NCI-H2227 (cell line): ENCODE measurements around the gene RNF41.
"Not testable (repeated sequence)": the region's sequence is repeated elsewhere in the genome, so short reads cannot be mapped to it uniquely, and the experiment has no call there.

ENCODE experiments used
- DNase-seq: peaks from one replicate; lab custom pipeline; 2025; ENCODE audit not compliant: unreplicated experiment; lab: John Stamatoyannopoulos, UW

Gene RNF41

GRCh38 chr12:56213878-56214277 is 7.8 kb downstream of the RNF41 start:
- DNase-seq, result no peak

DNA sequence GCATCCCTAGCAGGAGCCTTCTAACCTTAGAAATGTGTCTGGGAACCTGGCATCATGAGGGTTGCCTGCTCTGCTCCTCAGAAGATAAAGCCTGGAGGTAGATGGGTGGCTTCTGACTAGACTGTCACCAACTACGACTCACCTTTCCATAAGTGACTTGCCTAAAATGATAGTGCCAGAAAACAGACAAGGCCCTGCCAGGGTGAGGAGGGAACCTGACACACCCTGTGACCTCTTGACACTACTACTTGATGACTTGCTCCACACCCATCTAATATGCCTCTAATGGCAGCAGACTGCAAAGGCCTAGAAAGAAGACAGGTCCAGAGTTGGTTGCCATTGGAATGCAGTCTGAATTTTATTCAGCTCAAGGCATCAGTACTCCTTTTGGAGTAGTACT is 9.4 kb downstream of the RNF41 start:
- DNase-seq, result no peak

DNA sequence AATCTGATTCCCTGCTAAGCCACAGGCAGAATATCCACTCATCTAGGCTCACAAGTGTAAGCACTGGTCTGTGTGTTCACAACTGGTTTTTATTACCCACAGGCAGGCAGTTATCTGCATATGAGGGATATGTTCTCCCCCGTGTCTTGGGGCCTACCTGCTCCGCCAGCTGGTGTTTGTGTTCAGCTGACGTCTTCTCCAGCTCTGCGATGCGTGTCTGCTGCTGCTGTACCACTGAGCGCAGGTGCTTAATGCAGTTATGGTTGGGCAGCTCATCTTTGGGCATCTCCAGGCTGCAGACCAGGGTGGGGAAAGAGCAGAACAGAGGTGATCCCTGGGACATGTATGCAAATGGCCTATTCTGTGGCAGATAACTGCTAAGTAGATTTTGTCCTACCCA is 13.7 kb downstream of the RNF41 start:
- no peak for DNase-seq

GRCh38 chr12:56206452-56207166 is 15.1 kb downstream of the RNF41 start:
- DNase-seq, result peak; percentile 54

GRCh38 chr12:56205445-56205844 is 16.3 kb downstream of the RNF41 start:
- DNase-seq, result no peak

- DNase-seq, result no peak
Measured at GRCh38 chr12:56204275-56204674, 17.4 kb downstream of the RNF41 start.

DNA sequence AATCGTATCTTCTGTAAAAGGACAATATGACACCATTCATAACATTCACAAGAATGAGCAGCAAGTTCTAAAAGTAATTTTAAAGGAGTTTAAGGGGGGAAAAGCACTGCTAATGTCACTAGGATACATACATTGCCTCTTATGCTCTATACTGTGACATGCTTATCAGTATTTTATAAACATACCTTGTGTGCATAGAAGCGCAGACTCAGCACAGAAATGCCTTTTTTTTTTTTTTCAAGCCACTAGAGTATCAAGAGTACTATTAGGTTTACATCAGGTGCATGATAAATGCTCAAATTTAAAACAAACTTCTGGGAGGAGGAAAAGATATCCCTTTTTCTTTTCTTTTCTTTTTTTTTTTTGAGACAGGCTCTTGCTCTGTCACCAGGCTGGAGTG is 18.9 kb downstream of the RNF41 start:
- DNase-seq, result no peak

DNA sequence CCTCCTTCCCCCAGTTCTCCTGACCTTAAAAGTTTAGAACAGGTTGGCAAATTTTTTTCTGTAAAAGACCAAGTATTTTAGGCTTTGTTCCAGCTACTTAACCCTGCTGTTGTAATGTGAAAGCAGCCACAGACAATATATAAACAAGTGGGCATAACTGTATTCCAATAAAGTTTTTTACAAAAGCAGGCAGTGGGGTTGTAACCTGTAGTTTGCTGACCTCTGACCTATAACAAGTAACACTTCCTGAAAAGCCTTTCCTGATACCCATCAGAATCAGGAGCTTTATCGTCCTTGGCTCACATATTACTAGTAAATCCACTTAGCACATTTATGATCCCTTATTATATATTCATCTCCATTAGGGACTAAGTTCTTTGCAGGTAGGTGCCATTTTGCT is 19.4 kb downstream of the RNF41 start:
- no peak for DNase-seq

- DNase-seq, result no peak
Measured at GRCh38 chr12:56198836-56199235, 22.9 kb downstream of the RNF41 start.

GRCh38 chr12:56197921-56198635 is 23.6 kb downstream of the RNF41 start:
- no peak for DNase-seq

DNA sequence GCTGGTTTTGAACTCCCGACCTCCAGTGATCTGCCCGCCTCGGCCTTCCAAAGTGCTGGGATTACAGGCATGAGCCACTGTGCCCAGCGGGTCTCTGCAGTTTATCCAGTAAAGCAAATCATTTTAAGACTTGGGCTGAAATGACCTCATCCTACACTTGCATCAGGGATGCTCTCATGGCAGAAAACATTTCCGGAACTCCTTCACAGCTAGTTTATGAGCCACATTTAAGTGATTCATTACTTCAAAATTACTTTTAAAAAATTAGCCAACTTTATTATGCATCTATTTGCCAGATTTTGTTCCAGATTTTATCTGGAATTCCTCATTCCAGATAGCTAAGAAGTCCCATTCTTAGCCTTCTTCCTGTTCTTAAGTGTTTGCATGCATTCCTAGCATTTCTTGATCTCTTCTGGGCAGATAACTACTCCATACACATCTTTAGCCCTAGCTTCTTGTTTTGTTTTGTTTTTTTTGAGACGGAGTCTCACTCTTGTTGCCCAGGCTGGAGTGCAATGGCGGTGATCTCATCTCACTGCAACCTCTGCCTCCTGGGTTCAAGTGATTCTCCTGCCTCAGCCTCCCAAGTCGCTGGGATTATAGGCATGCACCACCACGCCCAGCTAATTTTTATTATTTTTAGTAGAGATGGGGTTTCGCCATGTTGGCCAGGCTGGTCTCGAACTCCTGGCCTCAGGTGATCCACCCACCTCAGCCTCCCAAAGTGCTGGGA is 24.7 kb downstream of the RNF41 start:
- not testable (repeated sequence) for DNase-seq

GRCh38 chr12:56193025-56193578 is 28.6 kb downstream of the RNF41 start:
- DNase-seq, result peak; percentile 91

DNA sequence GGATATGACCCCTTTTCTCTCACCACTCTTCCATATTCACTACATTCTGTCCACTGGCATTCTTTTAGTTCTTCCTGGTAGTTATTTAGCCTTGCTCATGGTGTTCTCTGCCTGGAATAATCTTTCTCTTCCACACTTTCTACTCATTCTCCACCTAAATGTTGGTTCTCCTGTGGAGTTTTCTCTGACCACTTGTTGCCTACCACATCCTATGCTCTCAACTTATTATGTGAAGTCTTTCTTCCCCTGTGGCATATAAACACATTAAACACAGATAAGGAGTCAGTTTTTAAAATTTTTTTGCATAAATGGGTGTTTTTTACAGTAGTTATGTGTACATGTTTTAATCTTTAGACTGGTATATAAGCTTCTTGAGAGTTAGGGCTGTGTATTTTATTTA is 29.1 kb downstream of the RNF41 start:
- no peak for DNase-seq

- no peak for DNase-seq
Measured at GRCh38 chr12:56190695-56191155, 31.0 kb downstream of the RNF41 start.

DNA sequence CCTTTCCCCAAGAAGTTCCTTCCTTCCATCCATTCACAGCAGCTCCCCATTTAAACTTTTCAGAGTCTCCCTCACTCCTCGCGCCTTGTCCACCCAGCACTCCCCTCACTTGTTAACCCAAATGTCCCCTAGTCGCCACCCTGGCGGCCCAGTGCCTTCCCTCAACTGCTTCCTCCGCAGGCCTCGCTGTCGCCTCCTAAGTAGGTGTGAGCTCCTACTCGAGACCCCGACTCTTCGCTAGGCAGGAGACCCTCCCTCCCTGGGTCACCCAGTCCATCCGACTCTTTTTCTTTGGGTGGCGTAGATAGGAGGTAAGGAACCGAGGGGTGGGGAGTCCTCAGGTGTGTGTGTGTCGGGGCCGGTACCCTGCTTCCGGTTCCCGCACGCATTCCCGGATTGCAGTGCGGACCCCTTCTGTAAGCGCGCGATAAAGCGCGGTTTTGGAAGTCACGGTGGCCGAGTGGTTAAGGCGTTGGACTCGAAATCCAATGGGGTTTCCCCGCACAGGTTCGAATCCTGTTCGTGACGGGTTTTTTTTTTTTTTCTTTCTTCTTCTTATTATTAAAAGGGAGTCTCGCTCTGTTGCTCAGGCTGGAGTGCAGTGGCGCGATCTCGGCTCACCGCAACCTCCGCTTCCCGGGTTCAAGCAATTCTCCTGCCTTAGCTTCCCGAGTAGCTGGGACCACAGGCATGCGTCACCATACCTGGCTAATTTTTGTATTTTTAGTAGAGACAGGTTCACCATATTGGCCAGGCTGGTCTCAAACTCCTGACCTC is 31.6 kb downstream of the RNF41 start:
- DNase-seq, result peak; percentile 93

DNA sequence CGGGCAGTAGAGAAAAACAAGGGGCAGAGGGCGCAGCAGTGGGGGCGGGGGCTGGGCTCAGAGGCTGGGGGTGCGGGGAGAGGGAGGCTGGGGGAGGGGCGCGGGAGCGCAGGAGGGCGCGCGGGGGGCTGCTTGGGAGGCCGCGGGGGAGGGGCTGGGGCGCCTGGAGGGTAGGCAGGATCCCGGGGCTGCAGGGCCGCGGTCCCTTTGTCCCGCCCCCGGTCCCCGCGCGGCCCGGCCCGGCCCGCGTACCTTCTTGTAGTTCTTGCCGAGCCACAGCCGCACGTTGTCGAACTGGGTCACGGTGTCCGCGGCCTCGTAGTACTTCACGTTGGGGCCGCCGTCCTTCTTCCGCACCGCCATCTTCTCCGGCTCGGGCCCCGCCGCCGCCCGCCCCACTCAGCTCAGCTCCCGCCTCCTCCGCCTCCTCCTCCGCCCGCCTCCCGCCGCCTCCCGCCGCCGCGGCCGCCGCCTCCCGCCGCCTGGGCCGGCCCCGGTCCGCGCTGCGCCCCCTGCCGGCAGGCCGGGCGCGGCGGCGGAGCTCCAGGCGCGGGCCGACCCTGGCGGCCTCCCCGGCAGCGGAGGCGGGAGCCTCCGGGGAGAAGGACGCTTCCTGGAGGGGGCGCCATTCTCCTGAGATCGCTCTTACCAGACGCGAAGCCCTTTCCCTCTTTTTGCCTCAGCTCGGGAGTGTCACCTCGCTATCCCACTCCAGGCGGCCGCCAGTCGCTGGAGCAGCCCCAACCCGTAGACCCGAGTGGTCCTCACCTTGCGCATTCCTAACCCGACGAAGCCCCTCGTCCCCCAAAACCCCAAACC is 32.4 kb downstream of the RNF41 start, which contains the start of gene SMARCC2:
Gene SMARCC2, minus strand, starts transcription at position 385 of the 819 bp plus-strand sequence. Its CDS starts 22 bp downstream, at position 363.
- peak; percentile 87 for DNase-seq

DNA sequence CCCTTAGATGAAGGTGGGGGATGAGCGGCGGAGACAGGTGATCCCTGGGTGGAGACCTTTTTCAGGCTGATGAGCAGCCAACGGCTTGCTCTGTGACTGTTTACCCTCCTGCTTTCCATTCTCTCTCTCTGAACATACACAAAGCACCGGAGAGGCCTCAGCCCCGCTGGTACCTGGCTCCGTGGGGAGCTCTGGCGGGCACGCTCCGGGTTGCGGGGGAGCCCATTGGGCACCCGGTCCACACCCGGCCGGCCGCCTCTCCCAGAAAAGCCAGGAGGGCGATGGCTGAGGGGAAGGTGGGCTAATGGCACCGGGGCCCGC is 33.0 kb downstream of the RNF41 start:
- DNase-seq, result no peak

GRCh38 chr12:56188131-56188777 is 33.5 kb downstream of the RNF41 start:
- DNase-seq, result no peak

DNA sequence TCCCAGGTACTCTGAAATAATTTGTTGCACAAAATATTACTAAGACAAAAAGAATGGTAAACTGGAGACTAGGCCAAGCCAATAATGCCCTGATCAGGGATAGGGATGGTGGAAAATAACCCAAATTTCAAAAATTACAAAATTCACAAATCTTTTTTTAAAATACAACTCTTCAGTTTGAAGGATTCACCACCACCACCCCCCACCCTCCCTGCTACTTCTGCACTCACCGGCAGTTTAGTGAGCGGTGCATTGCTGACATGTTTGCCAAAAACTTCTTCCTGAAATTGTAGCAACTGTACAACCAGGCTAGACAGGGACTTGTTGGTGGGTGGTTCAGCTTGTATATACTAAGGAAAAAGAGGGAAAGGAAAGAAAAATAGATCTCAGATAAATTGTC is 34.8 kb downstream of the RNF41 start:
- DNase-seq, result no peak
